Measurements from ENCODE around the gene RTEL1.
"Not testable (repeated sequence)": the region's sequence is repeated elsewhere in the genome, so short reads cannot be mapped to it uniquely, and the experiment has no call there.

Gene RTEL1

DNA sequence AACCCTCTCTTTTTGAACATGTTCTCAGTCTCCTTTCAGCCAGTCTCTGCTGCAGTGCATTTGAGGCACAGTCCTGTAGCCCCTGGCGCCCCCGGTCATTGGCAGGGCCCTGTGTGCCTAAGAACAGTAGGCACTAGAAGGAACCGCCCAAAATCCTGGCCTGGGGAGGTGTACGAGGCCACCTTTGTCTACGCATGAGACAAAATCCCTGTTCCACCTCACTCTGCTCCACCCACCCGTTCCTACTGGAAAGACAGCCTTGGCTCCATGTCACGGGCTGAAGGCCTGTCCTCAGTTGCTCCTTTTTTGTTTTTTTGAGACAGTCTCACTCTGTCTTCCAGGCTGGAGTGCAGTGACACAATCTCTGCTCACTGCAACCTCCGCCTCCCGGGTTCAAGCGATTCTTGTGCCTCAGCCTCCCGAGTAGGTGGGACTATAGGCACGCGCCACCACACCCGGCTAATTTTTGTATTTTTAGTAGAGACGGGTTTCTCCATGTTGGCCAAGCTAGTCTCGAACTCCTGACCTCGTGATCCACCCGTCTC, 72.1 kb downstream of the RTEL1 start:
- not testable (repeated sequence) for DNase-seq

- DNase-seq: no peak
Measured at GRCh38 chr20:63731410-63731809, 73.3 kb downstream of the RTEL1 start.

DNA sequence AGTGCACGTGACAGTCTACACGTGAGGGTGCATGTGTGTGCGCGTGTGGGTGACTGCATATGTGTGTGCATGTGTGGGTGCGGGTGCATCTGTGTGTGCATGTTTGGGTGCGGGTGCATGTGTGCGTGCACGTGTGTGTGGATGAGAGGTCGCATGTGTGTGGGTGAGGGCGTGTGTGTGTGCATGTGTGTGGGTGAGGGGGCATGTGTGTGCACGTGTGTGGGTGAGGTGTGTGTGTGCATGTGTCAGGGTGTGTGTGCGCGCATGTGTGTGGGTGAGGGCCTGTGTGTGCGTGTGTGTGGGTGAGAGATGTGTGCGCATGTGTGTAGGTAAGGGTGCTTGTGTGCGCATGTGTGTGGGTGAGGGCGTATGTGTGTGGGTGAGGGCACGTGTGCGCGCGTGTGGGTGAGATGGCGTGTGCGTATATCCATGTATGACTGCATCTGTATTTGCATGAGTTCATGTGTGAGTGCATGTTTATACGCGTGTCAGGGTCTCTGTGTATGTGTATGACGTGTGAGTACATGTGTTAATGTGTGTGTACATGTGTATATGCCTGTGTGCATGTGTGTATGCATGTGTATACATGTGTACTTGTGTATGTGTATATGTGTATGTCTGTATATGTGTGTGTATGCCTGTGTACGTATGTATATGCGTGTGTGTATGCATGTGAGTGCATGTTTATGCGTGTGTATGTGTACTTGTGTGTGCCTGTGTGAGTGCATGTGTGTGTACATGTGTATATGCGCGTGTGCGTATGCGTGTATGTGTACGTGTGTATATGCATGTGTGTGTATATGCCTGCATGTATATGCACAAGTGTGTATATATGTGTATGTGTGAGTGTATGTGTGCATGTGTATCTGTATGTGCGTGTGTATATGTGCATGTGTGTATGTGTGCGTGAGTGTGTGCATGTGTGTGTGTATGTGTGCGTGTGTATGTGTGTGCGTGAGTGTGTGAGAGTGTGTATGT, 74.3 kb downstream of the RTEL1 start:
- no peak for DNase-seq

DNA sequence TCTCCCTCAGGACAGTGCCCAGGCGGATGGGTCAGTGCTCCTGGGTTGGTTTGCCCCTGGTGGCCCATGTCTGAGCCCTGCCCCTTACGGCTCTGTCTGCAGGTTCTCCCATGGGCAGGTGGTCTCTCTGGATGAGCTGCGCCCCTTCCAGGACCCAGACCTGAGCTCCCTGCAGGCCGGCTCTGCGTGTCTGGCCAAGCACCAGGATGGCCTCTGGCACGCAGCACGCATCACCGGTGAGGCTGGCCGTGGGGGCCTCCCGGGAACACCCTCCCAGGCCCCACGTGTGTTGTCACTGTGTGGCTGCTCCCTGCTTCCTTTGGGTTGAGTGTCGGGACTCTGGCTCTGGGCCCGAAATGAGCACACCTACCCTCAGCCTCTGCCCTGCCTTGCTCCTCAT, 75.0 kb downstream of the RTEL1 start:
- DNase-seq: no peak

DNA sequence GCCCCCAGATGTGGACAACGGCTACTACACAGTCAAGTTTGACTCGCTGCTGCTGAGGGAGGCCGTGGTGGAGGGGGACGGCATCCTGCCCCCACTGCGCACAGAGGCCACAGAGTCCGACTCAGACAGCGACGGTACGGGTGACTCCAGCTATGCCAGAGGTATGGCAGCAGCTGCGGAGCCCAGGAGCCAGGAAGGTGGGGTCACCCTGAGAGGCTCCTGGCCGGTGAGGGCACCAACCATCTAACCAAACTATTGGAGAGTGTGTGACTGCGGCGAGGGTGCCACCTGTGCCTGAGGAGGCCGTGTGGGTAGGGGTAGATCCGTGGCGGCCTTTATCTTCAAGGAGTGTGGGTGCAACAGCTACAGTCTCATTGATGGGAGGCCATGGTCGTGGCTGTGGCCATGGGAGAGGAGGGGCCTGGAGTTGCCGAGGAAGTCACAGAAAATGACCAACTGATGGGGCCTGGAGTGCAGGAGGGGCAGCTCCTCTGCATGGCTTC, 75.5 kb downstream of the RTEL1 start:
- no peak for DNase-seq

DNA sequence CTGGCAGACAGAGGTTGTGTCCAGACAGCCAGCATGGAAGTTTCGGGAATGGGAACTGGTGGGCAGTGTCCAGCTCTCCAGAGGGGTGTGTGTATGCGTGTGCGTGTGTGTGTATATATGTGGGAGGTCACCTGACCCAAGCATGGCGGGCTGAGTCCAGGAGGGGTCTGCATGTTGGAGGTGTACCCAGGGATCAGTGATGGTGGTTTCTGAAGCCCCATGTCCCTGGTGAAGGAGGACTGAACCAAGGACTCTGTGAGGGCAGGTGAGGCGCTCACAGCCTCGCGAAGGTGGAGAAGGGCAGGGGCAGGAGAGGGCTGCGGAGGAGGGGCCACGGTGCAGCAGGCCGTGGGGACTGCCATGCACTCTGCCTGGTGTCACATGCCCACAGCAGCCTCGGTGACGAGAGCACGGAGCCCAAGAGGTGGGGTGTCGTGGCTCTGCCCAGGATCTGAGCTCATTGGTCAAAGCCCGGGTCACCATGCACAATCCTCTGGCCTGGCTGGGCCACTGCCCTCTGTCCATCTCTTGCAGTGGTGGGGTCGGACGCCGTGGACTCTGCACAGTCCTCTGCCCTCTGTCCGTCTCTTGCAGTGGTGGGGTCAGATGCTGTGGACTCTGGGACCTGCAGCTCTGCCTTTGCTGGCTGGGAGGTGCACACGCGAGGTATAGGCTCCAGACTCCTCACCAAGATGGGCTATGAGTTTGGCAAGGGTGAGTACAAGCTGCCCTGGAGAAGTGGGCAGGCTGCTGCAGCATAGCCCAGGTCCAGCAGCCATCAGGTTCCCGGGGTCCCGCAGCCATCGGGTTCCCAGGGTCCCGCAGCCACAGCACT, 76.2 kb downstream of the RTEL1 start:
- no peak for DNase-seq

GRCh38 chr20:63734946-63735858, 77.1 kb downstream of the RTEL1 start:
- DNase-seq: no peak

- DNase-seq: peak in 1 of 2 donors; percentile 18
Measured at GRCh38 chr20:63735859-63736718, 78.0 kb downstream of the RTEL1 start, which contains the start of gene LIME1. Gene LIME1 (plus strand): TSS chr20:63736664. CDS start chr20:63737550, 886 bp downstream.

DNA sequence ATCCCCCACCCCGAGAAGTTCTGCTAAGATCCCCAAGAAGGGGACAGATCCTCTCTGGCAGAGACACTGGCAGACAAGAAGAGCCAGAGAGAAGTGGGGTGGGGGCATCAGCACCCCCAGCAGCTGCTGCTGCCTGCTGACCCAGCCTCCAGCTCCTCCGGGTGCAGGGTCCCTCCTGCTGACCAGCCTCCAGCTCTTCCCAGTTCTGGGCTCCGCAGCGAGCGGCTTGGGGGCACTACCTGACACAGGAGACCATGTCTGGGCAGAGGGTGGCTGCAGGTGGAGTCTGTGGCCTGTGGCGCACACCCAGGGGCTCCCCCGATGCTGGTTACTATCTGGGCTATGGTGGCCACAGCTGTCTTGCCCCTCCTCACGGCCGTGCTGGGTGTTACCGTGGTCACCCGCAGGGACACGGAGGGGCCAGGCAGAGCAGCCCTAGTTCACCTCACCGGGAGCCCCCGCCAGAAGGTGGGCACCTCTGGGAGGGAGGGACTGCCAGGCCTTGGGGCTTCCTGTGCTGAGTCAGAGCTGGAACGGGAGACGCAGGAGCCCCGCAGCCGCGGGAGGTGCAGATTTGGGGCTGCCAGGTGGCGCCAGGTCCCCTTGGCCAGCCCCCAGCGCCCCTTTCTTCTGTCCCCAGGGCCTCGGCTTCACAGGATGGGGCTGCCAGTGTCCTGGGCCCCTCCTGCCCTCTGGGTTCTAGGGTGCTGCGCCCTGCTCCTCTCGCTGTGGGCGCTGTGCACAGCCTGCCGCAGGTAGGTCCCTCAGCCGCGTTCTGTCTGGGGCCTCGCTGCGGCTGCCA, 79.0 kb downstream of the RTEL1 start:
- no peak for DNase-seq

- DNase-seq: no peak
Measured at GRCh38 chr20:63737695-63737944, 79.5 kb downstream of the RTEL1 start.

DNA sequence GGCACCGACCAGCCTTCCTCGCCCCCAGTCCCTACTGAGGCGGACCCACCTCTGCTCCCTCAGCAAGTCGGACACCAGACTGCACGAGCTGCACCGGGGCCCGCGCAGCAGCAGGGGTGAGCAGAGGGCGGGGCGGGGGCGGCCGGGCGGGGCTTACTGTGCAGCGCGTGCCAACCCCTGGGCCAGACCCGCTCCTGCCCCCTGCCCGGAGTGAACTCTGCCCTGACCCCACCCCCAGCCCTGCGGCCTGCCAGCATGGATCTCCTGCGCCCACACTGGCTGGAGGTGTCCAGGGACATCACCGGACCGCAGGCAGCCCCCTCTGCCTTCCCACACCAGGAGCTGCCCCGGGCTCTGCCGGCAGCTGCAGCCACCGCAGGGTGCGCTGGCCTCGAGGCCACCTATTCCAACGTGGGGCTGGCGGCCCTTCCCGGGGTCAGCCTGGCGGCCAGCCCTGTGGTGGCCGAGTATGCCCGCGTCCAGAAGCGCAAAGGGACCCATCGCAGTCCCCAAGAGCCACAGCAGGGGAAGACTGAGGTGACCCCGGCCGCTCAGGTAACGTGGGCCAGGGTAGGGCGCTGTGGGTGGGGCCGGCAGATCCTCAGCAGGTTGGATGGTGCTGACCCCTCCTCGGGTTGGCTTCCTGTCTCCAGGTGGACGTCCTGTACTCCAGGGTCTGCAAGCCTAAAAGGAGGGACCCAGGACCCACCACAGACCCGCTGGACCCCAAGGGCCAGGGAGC, 80.0 kb downstream of the RTEL1 start:
- DNase-seq: peak in 1 of 2 donors; percentile 16

- DNase-seq: peak in 1 of 2 donors; percentile 38
Measured at GRCh38 chr20:63738687-63739129, 80.6 kb downstream of the RTEL1 start.

DNA sequence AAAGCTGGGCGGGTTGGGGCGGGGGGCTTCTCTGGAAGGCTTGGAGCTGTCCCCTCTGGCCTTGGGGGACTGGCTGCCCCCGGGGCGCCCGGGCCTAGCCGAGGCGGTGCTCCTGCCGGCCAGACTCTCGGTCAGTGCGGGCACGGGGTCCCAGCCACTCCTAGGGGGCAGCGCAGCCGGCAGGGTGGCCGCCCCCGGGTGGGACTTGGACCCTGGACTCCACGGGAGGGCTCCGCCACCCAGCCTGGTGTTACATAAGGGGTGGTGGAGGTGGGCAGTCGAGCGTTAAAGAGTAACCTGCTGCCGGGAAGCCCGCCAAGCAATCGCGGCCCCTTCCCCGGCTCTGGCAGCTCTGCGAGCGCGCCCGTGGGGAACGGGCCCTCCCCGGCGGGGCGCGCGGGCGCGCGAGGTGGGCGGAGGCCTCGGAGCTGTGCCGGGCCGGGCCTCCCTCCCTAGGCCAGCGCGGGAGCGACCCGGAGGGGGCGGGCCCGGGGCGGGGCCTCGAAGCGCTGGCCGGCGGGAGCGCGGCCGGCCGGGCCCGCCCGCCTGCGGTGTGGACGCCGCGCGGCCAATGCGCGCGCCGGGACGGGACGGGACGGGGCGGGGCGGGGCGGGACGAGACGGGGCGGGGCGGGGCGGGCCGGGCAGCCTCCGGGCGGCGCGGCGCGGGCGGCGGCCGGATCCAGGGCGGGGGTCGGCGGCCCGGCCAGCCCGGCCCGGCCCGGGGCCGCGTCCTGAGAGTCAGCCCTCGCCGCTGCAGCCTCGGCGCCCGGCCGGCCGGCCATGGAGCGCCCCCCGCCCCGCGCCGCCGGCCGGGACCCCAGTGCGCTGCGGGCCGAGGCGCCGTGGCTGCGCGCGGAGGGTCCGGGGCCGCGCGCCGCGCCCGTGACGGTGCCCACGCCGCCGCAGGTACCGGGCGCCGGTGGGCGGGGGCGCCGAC, 81.3 kb downstream of the RTEL1 start, which contains the start of gene SLC2A4RG:
Gene SLC2A4RG (plus strand): TSS at position 647 of the 940 bp plus-strand sequence. CDS start 137 bp downstream, at position 784.
- DNase-seq: peak; percentile 74 to 91

DNA sequence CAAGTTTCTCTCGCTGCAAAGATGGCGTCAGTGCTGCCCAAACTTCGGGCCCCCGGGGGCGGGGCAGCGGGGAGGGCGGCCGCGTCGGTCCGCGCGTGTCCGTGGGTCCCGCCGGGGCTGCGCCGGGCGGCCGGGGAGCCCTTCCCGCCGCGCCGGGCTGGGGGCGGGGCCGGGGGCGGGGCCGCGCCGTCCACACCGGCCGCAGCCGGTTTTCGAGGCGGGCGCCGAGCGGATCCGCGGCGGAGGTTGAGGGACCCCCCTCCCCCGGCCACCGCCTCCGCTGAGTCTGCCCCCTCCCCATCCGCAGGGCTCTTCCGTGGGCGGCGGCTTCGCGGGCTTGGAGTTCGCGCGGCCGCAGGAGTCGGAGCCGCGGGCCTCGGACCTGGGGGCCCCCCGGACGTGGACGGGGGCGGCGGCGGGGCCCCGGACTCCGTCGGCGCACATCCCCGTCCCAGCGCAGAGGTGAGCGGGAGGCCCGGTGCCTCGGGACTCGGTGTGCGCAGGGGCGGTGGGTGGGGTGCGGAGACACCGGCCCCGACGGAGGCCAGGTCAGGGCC, 82.0 kb downstream of the RTEL1 start:
- peak in 1 of 2 donors; percentile 15 for DNase-seq

DNA sequence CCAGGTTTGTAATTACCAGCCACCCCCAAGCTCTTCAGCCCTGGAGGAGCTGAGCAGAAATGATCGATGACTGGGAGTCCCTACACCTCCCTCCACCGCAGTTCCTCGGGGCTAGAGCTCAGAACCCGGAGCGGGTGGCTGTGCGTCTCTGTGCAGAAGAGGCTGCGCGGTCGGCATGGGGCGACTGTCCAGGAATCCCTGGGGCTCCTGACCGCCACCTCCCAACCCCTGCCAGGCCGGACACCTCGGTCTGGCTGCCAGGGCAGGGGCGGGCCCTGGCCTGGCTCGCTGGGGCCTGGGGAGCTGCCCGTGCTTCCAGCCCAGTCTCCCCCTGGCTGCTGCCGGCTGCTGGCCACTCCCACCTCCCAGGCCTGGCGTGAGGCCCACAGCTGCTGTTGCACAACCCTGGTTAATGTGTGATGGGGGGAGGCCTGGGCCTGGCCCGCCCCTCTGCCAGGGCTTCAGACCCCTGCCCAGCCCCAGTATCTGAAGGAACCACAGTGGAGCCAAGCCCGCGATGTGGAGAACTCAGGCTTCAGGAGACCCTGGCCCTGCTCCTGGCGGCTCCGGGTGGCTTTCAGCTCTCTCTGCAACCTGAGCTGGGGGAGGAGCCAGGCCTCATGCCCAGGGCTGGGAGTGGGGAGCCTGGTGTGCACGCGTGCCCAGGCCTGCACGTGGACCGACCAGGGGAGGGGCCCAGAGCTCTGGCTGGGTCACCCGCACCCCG, 82.7 kb downstream of the RTEL1 start:
- peak; percentile 44 to 51 for DNase-seq

GRCh38 chr20:63741354-63741675, 83.2 kb downstream of the RTEL1 start:
- DNase-seq: no peak
